Testis (tissue), 2 donors: Measurements from ENCODE around the gene PTPRN2.

Experiments used
- POLR2A ChIP-seq: fragments of 450-650 bp; IDR thresholded peaks from one replicate; pipeline ENCODE4 v1.6.1; 2017; ENCODE audit warnings: antibody characterized with exemption, mild to moderate bottlenecking, moderate library complexity
- TF ChIP-seq, protein P1 (sequence below), 3 experiments: fragments of 450-650 bp in 2 of 3; fragments of 200-600 bp in 1 of 3; sonication (generic) in 1 of 3; IDR thresholded peaks; one replicate each; pipeline ENCODE4 v1.5.1; 2016 to 2019; ENCODE audit warnings: antibody characterized with exemption in 3 of 3, mild to moderate bottlenecking in 2 of 3, moderate library complexity in 1 of 3

DNA sequence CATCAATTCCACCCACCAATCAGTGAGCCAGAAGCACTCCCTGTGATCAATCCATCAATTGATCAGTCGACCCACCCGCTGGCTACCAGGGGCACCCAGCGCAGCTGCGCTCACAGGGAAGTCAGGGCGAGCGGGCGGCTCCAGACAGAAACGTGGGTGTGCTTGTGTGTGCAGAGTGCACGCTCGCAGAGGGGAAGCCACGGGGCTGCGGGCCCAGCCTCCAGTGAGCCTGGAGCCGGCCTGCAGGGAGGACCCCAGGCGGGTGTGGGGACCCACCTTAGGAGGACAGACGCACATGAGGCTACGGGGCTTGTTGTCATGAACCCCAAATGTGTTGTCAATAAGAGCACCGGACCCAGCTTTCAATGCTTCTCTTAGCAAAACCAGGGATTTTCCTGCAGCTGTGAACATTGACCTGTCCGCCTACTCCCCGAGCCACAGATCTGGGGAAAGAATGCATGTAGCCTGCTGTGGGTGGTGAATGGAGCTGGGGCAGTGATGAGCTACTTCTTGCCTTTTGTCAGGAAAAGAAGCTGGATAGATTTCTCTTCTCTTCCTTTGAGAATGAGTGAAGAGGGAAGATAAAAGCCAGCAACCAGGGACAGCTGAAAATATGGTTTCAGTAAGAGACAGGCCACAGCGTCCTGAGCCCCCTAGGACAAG lies 753.0 kb downstream of the PTPRN2 start:
- TF ChIP-seq, protein P1, sequence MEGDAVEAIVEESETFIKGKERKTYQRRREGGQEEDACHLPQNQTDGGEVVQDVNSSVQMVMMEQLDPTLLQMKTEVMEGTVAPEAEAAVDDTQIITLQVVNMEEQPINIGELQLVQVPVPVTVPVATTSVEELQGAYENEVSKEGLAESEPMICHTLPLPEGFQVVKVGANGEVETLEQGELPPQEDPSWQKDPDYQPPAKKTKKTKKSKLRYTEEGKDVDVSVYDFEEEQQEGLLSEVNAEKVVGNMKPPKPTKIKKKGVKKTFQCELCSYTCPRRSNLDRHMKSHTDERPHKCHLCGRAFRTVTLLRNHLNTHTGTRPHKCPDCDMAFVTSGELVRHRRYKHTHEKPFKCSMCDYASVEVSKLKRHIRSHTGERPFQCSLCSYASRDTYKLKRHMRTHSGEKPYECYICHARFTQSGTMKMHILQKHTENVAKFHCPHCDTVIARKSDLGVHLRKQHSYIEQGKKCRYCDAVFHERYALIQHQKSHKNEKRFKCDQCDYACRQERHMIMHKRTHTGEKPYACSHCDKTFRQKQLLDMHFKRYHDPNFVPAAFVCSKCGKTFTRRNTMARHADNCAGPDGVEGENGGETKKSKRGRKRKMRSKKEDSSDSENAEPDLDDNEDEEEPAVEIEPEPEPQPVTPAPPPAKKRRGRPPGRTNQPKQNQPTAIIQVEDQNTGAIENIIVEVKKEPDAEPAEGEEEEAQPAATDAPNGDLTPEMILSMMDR (IDR thresholded peaks at IDR 0.05) = no peak
- no peak for TF ChIP-seq POLR2A
